Mesothelial cell of epicardium (in vitro differentiated cells): ENCODE results near the gene KRTAP10-11. TPM values are rescaled to one million over a fixed set of nuclear protein-coding genes. Genes with fewer than 3 reads are reported as not detected.
A peak's percentile ranks its signal among the peaks of the same experiment; 100 is the strongest.

Source experiments
- DNase-seq, 2 experiments: peaks; one replicate each; pipeline ENCODE4 v3.0.0; 2021; ENCODE audit warnings: low spot score in 2 of 2; ENCODE audit not compliant: unreplicated experiment in 2 of 2
- H3K27ac Mint-ChIP-seq: 2 replicates; pipeline ENCODE4 v1.8.0; 2021; ENCODE audit warnings: mixed read lengths
- H3K27me3 Mint-ChIP-seq: 2 replicates; pipeline ENCODE4 v1.8.0; 2021; ENCODE audit warnings: low read depth, mixed read lengths
- H3K36me3 Mint-ChIP-seq: 2 replicates; pipeline ENCODE4 v1.8.0; 2021; ENCODE audit warnings: mixed read lengths
- H3K4me1 Mint-ChIP-seq: 2 replicates; pipeline ENCODE4 v1.8.0; 2021; ENCODE audit warnings: mixed read lengths
- H3K4me3 Mint-ChIP-seq: 2 replicates; pipeline ENCODE4 v1.8.0; 2021; ENCODE audit warnings: mild to moderate bottlenecking, moderate library complexity, mixed read lengths
- H3K9me3 Mint-ChIP-seq: 2 replicates; pipeline ENCODE4 v1.8.0; 2021; ENCODE audit warnings: mixed read lengths
- CTCF ChIP-seq: fragments of 200-600 bp; sonication (generic); IDR thresholded peaks from one replicate; pipeline ENCODE4 v1.5.0; 2021; ENCODE audit warnings: antibody characterized with exemption; ENCODE audit not compliant: unreplicated experiment
- total RNA-seq: library from RNA; stranded (reverse); gene quantifications from 3 replicates; pipeline ENCODE4 v1.2.1, GENCODE V29; 2021

The KRTAP10-11 gene
- total RNA-seq, 1 donor from 2014 or later, result not detected

GRCh38 chr21:44666401-44667320, 20.4 kb downstream of the KRTAP10-11 start, which contains the start of gene KRTAP12-2:
KRTAP12-2 (minus strand) TSS chr21:44666927; CDS start chr21:44666886, 41 bp downstream.
- Mint-ChIP-seq H3K27ac (no peak within 1 kb of the TSS), H3K9me3 (peaks cover 49% of the 10 kb centered on the region), H3K27me3 (peaks cover 4% of the 10 kb centered on the region), H3K4me3 (no peak within 1 kb of the TSS), H3K36me3 (no peaks in the 10 kb centered on the region), H3K4me1 (peaks cover 4% of the 10 kb centered on the region)
- DNase-seq, result peak in 1 of 2 experiments; percentile 13
- TF ChIP-seq CTCF, result no peak

- H3K27ac Mint-ChIP-seq, result no peak overlapping the region
Observed at GRCh38 chr21:44667612-44668011, 21.4 kb downstream of the KRTAP10-11 start.

GRCh38 chr21:44670642-44671432, 24.6 kb downstream of the KRTAP10-11 start:
- Mint-ChIP-seq H3K27me3 (peaks cover 16% of the 10 kb centered on the region), H3K4me1 (peaks cover 4% of the 10 kb centered on the region), H3K4me3 (no peak overlapping the region), H3K27ac (no peak overlapping the region), H3K36me3 (no peaks in the 10 kb centered on the region), H3K9me3 (peaks cover 49% of the 10 kb centered on the region)
- no peak for TF ChIP-seq CTCF
- DNase-seq, result peak in 1 of 2 experiments; percentile 16

More at GRCh38 chr21:44667612-44668011, 21.4 kb downstream of the KRTAP10-11 start:
- DNase-seq, result no peak
- H3K4me1 Mint-ChIP-seq, result peaks cover 4% of the 10 kb centered on the region
- no peak for TF ChIP-seq CTCF
- H3K4me3 Mint-ChIP-seq, result no peak overlapping the region
- no peaks in the 10 kb centered on the region for H3K36me3 Mint-ChIP-seq
- peaks cover 49% of the 10 kb centered on the region for H3K9me3 Mint-ChIP-seq
- H3K27me3 Mint-ChIP-seq, result peaks cover 2% of the 10 kb centered on the region

GRCh38 chr21:44671911-44672310, 25.7 kb downstream of the KRTAP10-11 start:
- no peaks in the 10 kb centered on the region for H3K36me3 Mint-ChIP-seq
- DNase-seq, result no peak
- no peak overlapping the region for H3K27ac Mint-ChIP-seq
- H3K27me3 Mint-ChIP-seq, result peaks cover 25% of the 10 kb centered on the region
- no peak overlapping the region for H3K4me3 Mint-ChIP-seq
- peaks cover 3% of the 10 kb centered on the region for H3K4me1 Mint-ChIP-seq
- TF ChIP-seq CTCF, result no peak
- peaks cover 49% of the 10 kb centered on the region for H3K9me3 Mint-ChIP-seq

GRCh38 chr21:44677881-44678280, 31.7 kb downstream of the KRTAP10-11 start:
- DNase-seq, result no peak
- Mint-ChIP-seq H3K27ac (no peak overlapping the region), H3K27me3 (peaks cover 65% of the 10 kb centered on the region), H3K9me3 (peaks cover 13% of the 10 kb centered on the region), H3K36me3 (no peaks in the 10 kb centered on the region), H3K4me1 (no peaks in the 10 kb centered on the region), H3K4me3 (no peak overlapping the region)
- TF ChIP-seq CTCF, result no peak
